ENCODE measurements around the gene PRRT4. TPM values are rescaled to one million over a fixed set of nuclear protein-coding genes. Genes with fewer than 3 reads are reported as not detected.
A peak's percentile ranks its signal among the peaks of the same experiment; 100 is the strongest.

The PRRT4 gene
- total RNA-seq, 1 donor from 2014 or later, result under 0.01 TPM

DNA sequence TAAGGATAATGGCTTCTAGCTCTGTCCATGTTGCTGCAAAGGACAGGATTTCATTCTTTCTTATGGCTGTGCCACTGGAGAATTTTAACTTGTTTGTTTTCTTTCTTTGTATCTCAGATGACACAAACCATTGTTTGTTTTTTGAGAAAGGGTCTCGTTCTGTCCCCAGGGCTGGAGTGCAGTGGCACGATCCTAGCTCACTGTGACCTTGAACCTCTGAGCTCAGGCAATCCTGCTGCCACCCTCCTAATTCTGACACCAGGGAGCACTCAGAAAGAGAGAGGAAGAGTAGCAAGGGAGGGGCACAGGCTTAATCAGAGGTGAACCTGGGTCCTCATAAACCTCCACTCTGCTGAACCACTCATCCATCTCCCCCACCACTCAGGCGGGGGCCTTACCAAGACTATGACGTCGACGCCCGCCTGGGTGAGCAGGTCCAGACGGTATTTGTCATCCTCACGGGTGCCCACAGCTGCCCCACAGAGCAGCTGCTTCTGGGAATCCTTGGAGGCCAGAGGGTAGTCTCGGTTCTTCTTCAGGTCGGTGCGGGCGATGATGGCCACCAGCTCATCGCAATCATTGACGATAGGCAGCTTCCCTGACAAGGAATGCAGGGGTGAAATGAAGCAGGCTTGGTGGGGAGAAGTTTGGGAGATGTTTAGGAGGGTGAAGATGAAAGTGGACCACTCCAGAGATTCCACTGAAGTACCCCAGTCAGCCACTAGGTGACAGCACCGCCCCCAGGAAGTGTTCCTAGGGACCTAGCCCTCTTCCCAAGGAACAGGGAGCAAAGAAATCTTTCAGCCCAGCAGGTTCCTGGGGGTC is 36.7 kb upstream of the PRRT4 start:
- Histone ChIP-seq H3K27me3 (ENCODE audit: control insufficient read depth, insufficient read depth, low read length) (no peaks in the 10 kb centered on the region), H3K4me3 (ENCODE audit: low read depth, low read length) (no peak overlapping the region), H3K36me3 (ENCODE audit: control insufficient read depth, insufficient read depth, low read length) (peaks cover 50% of the 10 kb centered on the region)
- FAIRE-seq, result no peak
- TF ChIP-seq, protein P1, sequence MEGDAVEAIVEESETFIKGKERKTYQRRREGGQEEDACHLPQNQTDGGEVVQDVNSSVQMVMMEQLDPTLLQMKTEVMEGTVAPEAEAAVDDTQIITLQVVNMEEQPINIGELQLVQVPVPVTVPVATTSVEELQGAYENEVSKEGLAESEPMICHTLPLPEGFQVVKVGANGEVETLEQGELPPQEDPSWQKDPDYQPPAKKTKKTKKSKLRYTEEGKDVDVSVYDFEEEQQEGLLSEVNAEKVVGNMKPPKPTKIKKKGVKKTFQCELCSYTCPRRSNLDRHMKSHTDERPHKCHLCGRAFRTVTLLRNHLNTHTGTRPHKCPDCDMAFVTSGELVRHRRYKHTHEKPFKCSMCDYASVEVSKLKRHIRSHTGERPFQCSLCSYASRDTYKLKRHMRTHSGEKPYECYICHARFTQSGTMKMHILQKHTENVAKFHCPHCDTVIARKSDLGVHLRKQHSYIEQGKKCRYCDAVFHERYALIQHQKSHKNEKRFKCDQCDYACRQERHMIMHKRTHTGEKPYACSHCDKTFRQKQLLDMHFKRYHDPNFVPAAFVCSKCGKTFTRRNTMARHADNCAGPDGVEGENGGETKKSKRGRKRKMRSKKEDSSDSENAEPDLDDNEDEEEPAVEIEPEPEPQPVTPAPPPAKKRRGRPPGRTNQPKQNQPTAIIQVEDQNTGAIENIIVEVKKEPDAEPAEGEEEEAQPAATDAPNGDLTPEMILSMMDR (IDR thresholded peaks at IDR 0.05; ENCODE audit: insufficient read depth, low read length, severe bottlenecking), result peak; percentile 95
- peak; percentile 31 for DNase-seq (ENCODE audit: low read depth)

DNA sequence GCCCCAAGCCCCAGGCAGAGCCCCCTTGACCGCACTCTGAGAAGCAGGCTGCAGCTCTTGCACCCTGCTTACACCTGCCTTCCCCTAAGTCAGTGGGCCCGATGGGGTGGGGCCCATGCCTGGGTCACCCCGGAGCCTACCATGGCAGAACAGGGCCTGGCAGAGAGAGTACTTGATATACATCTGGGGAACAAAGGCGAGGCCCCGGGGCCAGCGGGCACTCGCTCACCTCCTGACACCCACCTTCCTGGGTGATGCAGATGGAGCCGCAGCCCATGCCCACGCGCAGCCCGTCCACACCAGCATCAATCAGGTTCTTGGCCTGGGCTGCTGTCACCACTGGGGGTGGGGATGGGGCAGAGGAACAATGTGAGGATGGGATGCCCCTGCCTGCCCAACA is 34.9 kb upstream of the PRRT4 start:
- H3K36me3 ChIP-seq (ENCODE audit: control insufficient read depth, insufficient read depth, low read length), result peaks cover 53% of the 10 kb centered on the region
- H3K4me3 ChIP-seq (ENCODE audit: low read depth, low read length), result no peak overlapping the region
- DNase-seq (ENCODE audit: low read depth) (no peak), FAIRE-seq (no peak)
- TF ChIP-seq, protein P1 (IDR thresholded peaks at IDR 0.05; ENCODE audit: insufficient read depth, low read length, severe bottlenecking), result no peak
- no peaks in the 10 kb centered on the region for H3K27me3 ChIP-seq (ENCODE audit: control insufficient read depth, insufficient read depth, low read length)

DNA sequence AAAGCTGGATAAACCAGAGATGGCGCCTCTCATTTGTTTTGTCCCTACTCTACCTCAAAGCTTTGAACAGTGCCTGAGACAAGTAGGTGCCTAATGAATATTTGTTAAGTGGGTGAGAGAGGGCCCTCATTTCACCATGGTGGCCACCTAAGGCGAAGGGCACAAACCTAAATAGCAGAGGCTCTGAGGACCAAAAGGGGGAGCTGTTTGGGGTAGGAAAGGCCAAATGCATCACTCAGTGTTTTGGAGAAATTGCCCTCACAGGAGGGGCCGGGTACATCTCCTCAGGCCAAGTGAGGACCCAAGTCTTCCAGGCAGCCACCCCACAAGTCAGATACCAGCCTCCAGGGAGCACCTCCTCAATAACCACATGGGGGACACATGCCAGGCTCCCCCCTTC is 34.3 kb upstream of the PRRT4 start:
- Histone ChIP-seq H3K4me3 (ENCODE audit: low read depth, low read length) (no peak overlapping the region), H3K27me3 (ENCODE audit: control insufficient read depth, insufficient read depth, low read length) (no peaks in the 10 kb centered on the region), H3K36me3 (ENCODE audit: control insufficient read depth, insufficient read depth, low read length) (peaks cover 49% of the 10 kb centered on the region)
- TF ChIP-seq, protein P1 (IDR thresholded peaks at IDR 0.05; ENCODE audit: insufficient read depth, low read length, severe bottlenecking), result peak; percentile 14
- DNase-seq (ENCODE audit: low read depth), result no peak
- no peak for FAIRE-seq

DNA sequence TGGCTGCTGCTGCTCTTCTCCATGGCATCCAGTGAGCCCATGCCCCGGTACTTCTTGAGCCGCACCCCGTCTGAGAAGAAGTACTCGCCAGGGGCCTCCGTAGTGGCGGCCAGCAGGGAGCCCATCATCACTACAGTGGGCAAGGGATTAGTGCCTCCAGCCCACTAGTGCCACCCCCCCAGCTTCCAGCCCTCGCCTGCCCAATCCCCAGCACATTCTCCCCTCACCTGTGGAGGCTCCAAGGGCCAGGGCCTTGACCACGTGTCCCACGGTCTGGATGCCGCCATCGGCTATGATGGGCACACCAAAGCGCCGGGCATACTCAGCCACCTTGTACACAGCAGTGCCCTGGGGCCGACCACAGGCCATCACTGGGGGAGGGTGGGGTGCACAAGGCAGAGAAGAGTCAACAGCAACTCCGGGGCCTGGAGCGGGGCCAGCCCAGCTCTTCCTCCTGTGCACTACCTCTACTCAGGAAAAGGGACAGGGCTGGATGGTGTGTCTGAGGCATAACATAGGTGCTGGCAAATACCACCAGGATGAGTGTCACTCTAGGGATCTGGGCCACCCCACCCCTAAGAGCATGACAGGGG is 33.5 kb upstream of the PRRT4 start:
- TF ChIP-seq, protein P1 (IDR thresholded peaks at IDR 0.05; ENCODE audit: insufficient read depth, low read length, severe bottlenecking), result no peak
- Histone ChIP-seq H3K36me3 (ENCODE audit: control insufficient read depth, insufficient read depth, low read length) (peaks cover 43% of the 10 kb centered on the region), H3K27me3 (ENCODE audit: control insufficient read depth, insufficient read depth, low read length) (no peaks in the 10 kb centered on the region), H3K4me3 (ENCODE audit: low read depth, low read length) (no peak overlapping the region)
- DNase-seq (ENCODE audit: low read depth), result no peak
- no peak for FAIRE-seq

DNA sequence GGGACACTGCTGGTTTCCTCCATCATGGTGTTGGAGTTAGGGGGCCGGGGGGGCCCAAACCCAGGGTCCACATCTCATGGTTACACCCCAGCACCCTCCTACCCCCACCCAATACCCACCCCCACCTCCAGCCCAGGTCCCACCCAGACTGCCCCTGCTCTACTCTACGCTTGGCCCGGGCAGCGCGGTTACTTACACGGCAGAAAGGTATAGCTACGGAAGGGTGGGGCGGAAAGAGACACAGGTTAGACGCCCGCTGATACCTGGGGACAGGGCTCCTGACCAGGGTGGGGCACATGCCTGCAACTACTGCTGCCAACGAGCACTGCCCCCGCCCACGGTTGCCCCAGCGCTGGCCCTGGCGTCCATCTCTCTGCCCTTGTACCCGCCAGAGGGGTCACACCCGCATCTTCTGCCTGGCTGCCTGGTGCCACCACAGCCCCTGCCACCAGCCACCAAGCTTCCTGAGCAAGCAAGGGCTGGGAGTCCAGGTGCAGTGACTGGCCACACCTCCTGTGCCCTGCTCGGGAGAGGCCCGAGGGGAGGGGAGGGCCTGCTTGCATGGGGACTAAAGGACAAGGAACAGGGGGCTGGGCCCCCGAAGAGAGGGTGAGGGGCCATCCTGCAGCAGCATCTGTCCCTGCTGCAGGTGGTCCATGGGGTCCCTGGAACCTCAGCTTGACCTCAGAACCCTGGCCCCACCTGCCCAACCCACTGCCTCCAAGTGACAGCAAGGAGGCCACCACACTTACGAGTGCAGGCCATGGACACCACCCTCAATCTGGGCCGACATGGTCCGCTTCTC is 32.2 kb upstream of the PRRT4 start:
- no peak for FAIRE-seq
- H3K36me3 ChIP-seq (ENCODE audit: control insufficient read depth, insufficient read depth, low read length), result peaks cover 38% of the 10 kb centered on the region
- no peak for DNase-seq (ENCODE audit: low read depth)
- H3K4me3 ChIP-seq (ENCODE audit: low read depth, low read length), result no peak overlapping the region
- TF ChIP-seq, protein P1 (IDR thresholded peaks at IDR 0.05; ENCODE audit: insufficient read depth, low read length, severe bottlenecking), result no peak
- no peaks in the 10 kb centered on the region for H3K27me3 ChIP-seq (ENCODE audit: control insufficient read depth, insufficient read depth, low read length)

Data from bronchial epithelial cell (primary cell).